Urinary bladder (tissue), 4 donors: ENCODE measurements around the gene ARPP19. TPM values are rescaled to one million over a fixed set of nuclear protein-coding genes. Genes with fewer than 3 reads are reported as not detected.
A peak's percentile ranks its signal among the peaks of the same experiment; 100 is the strongest.

Source experiments
- DNase-seq: peaks from one replicate; pipeline ENCODE4 v3.0.0-alpha.2; 2015; ENCODE audit errors: extremely low spot score
- H3K27ac ChIP-seq: one replicate; pipeline ENCODE4 v1.5.1; 2013; ENCODE audit warnings: low read depth, mild to moderate bottlenecking, moderate library complexity
- H3K36me3 ChIP-seq: one replicate; pipeline ENCODE4 v1.6.1; 2013; ENCODE audit warnings: mild to moderate bottlenecking, moderate library complexity; ENCODE audit not compliant: insufficient read depth
- H3K4me1 ChIP-seq: one replicate; pipeline ENCODE4 v1.6.1; 2013; ENCODE audit warnings: mild to moderate bottlenecking, moderate library complexity; ENCODE audit not compliant: insufficient read depth
- H3K4me3 ChIP-seq: one replicate; pipeline ENCODE4 v1.5.1; 2013; ENCODE audit warnings: low read depth, low read length
- WGBS: extraction: QIAGEN DNeasy Blood & Tissue Kit; methylation state at CpG from one replicate; pipeline ENCODE4 v1.1.7; 2013; 5-methylcytosine and 5-hydroxymethylcytosine counted together
- polyA plus RNA-seq: library from polyadenylated mRNA; stranded (reverse); fragments of 200-250 nt; gene quantifications from one replicate; pipeline ENCODE4 v1.2.3, GENCODE V29; 2013
- total RNA-seq: library from RNA; depleted of rRNA; stranded (reverse); fragments of >200 nt; gene quantifications from one replicate; pipeline ENCODE4 v1.2.3, GENCODE V29; 2014
- donor health status: healthy with polysubstance abuse.
- donor health status: healthy.

Gene ARPP19
- total and polyA plus RNA-seq, 2 donors, result 66.9 to 170 TPM

DNA sequence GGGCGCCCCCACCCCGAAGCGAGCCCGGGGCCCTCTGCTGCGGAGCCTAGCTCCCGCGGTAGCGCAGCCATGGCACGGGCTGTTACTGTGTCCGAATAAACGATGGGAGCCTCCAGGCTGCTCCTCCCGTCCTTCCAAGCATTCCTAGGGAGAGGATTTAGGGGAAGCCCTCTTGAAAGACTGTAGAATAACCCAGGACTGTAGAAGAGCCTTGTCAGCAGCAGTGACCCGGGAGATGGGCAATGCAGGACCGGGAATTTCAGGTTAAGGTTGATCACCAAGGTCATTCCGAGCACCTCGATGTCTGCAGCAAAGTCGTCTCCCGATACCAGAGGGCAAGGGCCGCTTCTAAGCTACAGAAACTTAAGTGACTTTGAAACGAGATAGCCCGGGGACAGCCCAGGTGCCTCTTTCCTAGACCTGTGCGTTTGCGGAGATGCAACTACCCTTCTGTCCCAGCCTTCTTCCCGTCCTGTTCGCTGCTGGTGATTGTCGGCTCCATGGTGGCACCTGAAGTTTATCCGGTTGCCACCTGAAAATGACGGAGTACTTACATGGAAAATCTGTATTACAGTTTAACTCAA lies 39.4 kb downstream of the ARPP19 start:
- DNase-seq, result no peak
- no peaks in the 10 kb centered on the region for H3K4me1 ChIP-seq
- peak overlapping the region; percentile 73 for H3K27ac ChIP-seq
- H3K36me3 ChIP-seq, result no peaks in the 10 kb centered on the region
- WGBS, result 4% methylated on average over 28 of the region's 28 CpGs
- peak overlapping the region; percentile 63 for H3K4me3 ChIP-seq

DNA sequence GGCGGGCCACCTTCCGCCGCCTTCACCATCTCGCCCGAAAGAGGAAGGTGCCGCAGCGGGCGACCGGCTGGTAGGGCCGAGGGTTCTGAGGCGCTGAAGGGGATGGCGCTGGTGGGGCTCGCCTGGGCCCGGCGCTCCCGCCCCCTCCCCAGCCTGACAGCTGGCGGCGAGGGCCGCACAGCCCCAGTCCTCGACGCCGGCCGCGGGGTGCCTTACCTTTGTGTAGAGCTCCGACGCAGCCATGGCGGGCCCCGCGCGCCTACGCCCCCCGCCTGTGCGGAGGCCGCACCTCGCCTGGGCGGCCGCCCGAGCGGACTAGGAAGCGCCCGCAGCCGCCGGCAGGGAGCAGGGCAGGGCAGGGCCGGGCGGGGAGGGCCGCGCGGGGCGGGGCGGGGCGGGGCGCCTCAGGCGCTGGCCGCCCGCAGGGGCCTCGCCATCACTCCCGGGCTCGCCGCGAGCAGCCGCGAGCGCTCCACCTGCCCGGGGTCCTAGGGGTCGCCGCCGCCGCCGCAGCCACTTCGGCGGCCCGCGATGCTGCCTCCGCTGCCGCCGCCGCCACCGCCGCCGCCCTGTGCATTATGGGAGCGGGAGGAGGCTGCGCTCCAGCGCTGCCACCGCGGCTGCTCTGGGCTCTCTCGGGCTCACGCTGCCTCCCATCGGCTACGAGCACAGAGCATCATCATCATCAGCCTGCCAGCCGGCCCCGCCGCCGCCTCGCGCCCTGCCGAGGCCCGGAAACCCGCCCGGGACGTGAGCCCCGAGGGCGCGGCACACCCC lies 40.1 kb downstream of the ARPP19 start, which contains the start of gene MYO5A:
TSS of gene MYO5A (minus strand) at position 317 of the 777 bp plus-strand sequence. CDS start at position 243, 74 bp downstream.
- H3K27ac ChIP-seq, result peak within 1 kb of the TSS; percentile 73
- WGBS, result under 1% methylated on average over 102 of the region's 103 CpGs
- peak within 1 kb of the TSS; percentile 63 for H3K4me3 ChIP-seq
- H3K4me1 ChIP-seq, result no peaks in the 10 kb centered on the region
- H3K36me3 ChIP-seq, result no peaks in the 10 kb centered on the region
- no peak for DNase-seq

DNA sequence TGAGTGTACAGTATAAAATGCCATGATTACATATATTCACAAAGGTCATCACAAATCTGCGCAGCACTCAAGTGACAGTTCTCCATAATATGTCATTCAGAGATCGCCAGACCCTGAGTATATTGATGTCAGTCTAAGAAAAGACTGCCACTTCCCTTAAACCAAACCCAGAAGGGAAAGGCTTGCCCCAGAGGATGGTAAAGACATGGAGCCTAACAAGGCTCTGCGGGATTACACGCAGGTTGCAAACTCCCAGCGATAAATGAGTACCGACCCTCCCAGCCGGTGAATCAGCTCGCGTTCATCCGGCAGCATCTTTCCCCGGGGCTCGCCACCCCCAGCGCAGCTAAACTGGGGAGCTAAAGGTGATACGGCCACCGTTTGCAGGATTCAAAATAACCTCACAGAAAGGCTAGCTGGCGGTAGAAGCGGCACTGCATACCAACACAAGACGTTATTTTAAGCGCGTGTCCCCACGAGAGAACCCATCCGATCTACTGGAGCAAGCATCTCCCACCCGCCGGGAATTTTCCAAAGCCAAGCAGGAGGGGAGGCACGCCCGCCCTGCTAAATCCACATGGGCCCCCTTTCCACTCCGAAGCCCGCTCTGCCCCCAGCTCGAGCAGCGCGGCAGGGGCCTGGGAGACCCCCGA lies 40.8 kb downstream of the ARPP19 start:
- Histone ChIP-seq H3K27ac (peak overlapping the region; percentile 59), H3K36me3 (no peaks in the 10 kb centered on the region), H3K4me3 (peak overlapping the region; percentile 63), H3K4me1 (no peaks in the 10 kb centered on the region)
- DNase-seq, result no peak
- 6% methylated on average over 32 of the region's 32 CpGs for WGBS

DNA sequence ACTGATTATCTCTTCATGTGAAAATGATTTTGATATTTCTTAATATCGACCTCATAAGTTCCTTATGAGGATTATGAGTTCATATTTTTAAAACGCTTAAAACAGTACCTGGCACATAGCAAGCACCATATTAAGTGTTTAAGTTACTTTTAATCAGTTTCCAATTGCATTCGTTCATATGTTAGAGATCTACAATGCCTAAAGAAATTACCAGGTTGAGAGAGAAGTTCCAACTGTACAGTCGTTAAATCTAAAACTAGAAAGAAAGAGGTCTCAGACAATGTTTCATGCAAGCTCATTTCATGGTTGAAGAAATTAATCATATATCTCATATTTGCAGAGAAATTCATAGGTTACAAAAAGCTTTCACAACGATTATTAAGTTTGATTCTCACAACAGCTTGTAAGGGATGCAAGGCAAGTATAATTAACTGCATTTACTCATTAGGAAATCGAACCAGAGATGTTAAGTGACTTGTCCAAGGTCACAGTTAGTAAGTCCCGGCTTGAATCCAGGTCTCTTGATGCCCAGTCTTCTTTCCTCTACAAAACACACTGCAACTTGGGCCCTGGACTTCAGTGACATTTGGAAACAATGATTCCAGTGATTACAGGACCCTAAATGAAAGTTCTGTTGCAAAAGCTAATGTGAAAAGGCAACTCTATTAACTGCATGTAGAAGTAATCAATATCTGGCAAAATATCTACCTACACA lies 41.5 kb downstream of the ARPP19 start:
- Histone ChIP-seq H3K4me1 (no peaks in the 10 kb centered on the region), H3K4me3 (no peak overlapping the region), H3K27ac (no peak overlapping the region), H3K36me3 (no peaks in the 10 kb centered on the region)
- DNase-seq, result no peak
- WGBS, result 85% methylated on average over 7 of the region's 7 CpGs

DNA sequence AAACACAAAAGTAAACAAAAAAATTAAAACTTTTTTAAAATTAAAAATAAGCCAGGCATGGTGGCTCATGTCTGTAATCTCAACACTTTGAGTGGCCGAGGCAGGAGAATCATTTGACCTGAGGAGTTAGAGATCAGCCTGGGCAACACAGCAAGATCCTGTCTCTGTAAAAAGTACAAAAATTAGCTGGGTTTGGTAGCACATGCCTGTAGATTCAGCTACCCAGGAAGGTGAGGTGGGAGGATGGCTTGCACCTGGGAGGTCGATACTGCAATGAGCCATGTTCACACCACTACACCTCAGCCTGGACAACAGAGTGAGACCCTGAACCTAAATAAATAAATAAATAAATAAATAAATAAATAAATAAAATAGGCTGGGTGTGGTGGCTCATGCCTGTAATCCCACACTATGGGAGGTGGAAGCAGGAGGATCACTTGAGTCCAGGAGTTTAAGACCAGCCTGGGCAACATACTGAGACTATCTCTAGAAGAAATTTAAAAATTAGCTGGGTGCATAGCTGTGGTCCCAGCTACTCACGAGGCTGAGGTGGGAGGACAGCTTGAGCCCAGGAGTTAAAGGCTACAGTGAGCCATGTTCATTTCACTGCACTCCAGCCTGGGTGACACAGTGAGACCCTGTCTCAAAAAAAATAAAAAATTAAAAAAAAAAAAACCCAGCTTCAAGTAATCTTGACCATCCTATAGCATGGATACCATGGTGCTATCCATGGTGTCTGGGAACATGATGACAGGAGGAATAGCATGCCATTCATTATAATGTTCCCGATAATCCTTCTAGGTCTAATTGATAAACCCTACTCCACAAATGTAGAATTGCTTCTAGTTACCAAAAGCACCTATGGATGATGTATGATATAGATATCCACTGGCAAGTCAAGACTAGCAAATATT lies 44.4 kb downstream of the ARPP19 start:
- WGBS, result 96% methylated on average over 4 of the region's 4 CpGs

DNA sequence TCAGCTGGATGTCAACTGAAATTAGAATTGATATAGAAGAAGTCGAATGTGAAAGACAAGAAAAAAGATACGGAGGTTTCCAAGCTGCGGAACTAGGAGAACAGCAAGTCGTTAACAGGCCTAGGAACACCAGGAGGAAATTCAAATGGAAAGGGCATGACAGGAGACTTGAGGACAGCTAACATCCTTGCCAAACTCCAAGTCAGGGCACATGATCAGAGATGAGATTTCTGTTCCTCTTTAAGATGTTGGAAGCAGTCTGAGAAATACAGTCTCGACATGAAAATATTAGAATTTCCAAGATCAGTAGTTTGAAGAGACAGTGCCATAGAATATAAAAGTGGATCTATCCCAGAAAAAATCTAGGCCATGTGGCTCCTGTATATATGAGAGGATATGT lies 45.2 kb downstream of the ARPP19 start:
- Histone ChIP-seq H3K4me3 (no peak overlapping the region), H3K4me1 (no peaks in the 10 kb centered on the region), H3K27ac (no peak overlapping the region), H3K36me3 (no peaks in the 10 kb centered on the region)
- 55% methylated on average over 5 of the region's 5 CpGs for WGBS
- no peak for DNase-seq

More for the DNA sequence above, 44.4 kb downstream of the ARPP19 start:
- H3K27ac ChIP-seq, result no peak overlapping the region
- no peak overlapping the region for H3K4me3 ChIP-seq
- DNase-seq, result no peak
- H3K36me3 ChIP-seq, result no peaks in the 10 kb centered on the region
- H3K4me1 ChIP-seq, result no peaks in the 10 kb centered on the region

DNA sequence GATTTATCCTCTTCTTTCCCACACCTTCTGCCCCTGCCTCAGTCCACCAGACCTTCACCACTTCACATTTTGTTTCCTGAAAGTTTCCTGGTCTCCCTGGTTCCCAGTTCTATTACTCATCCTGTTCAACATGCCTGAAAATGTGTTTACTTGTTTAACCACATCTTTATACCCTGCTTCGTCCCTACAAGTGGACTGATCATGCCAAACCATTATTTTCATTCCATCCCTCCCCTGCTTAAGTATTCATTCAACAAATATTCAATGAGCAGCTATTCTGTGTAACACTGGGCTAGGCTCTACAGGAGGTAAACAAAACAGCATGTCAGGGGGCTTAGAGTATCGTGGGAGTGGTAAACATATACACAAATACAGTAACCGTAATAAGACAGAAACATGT lies 45.6 kb downstream of the ARPP19 start:
- H3K36me3 ChIP-seq, result no peaks in the 10 kb centered on the region
- no peaks in the 10 kb centered on the region for H3K4me1 ChIP-seq
- WGBS, result 48% methylated on average over 3 of the region's 3 CpGs
- no peak for DNase-seq
- H3K27ac ChIP-seq, result no peak overlapping the region
- no peak overlapping the region for H3K4me3 ChIP-seq

DNA sequence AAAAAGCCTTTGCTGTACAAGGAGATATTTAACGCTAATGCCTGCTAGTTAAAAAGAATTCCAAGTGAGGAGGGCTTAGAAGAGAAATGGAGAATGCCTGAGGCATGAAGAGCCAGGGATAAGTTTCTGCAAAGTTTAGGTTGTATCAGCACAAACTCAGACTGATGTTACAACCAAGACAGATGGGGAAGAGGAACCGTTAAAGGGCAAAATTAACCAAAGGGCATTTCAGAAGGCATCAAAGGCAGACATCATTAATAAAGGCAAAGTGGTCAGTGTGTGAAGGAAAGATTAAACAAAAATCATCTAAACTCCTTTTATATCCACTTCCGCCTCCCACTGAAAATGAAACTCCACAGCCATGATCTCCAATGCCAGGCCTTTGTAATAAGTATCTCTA lies 47.1 kb downstream of the ARPP19 start:
- WGBS, result 93% methylated on average over 3 of the region's 3 CpGs
- no peak overlapping the region for H3K27ac ChIP-seq
- DNase-seq, result no peak
- H3K4me3 ChIP-seq, result no peak overlapping the region
- H3K36me3 ChIP-seq, result no peaks in the 10 kb centered on the region
- no peaks in the 10 kb centered on the region for H3K4me1 ChIP-seq

DNA sequence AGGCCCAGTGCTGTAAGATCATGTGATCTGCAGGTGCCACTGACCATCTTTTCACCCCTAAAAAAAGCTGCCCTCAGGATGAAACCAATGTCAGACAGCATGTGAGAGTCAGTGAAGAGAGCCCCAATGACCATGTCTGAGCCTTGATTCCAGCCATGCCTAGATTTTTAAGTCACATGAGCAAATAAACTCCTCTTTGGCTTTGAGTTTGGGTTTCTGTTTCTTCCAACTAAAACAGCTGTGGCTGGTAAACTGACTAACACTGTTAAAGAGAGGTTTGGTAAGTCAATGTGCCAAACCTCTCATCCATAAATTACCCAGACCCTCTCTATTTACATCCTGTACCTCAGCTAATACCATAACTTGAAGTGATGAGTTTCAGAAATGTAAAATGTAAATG lies 48.4 kb downstream of the ARPP19 start:
- no peak for DNase-seq
- no peaks in the 10 kb centered on the region for H3K36me3 ChIP-seq
- no peak overlapping the region for H3K27ac ChIP-seq
- H3K4me3 ChIP-seq, result no peak overlapping the region
- H3K4me1 ChIP-seq, result no peaks in the 10 kb centered on the region

DNA sequence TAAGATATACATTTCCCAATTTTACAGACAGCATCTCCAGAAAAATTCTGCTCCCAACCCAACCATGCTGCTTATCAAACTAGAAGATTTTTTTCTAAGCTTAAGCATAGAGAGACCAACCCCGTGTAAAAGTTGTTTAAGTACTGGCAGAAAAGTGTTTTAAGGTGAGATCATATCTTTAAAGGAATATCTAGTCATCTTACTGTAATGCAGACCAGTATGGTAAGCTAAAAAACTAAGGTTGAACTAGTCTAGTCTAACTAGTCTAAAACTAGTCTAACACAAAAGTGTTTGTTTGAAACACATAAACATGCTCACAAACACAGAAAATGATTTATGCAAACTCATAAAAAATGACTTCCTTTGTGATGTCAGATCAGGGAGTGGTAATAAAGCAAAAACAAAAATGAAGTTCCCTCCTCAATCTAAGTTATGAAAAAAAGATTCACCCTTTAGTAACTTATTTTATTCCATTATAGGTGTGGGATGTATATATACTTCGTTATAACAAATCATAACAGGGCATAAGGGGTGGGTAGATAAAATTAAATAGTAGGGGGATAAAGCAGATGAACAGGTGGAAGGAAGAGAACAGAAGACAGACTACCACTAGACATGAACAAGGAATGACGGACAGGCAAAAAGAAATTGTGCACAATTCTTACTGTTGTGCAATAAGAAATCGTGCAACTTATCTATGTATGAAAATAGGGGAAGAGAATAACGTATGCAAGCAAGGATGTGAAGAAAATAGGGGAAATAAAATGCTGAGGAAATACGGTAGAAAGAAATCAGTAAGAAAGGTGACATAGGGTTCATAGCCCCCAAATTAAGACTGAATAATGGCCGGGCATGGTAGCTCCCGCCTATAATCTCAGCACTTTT lies 50.1 kb downstream of the ARPP19 start:
- 75% methylated on average over 8 of the region's 8 CpGs for WGBS
- no peak for DNase-seq
- H3K4me1 ChIP-seq, result no peaks in the 10 kb centered on the region

DNA sequence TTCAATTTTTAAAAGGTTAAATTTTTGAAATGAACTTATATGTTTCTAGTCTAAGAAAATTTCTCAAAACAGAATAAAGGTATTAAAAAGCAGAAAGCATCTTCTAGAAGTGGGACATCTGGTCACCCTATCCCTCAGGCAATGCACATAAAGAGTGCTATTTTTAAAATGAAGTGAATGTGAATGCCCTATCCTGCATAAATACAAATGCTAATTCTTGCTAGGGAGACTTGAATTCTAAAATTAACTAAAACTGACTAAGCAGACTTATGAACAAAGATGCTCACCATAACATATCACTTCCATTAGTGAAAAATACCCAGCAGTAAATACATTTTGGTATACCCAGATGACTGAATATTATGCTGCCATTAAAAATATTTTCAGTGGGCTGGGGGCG lies 51.8 kb downstream of the ARPP19 start:
- no peaks in the 10 kb centered on the region for H3K4me1 ChIP-seq
- H3K27ac ChIP-seq, result no peak overlapping the region
- H3K36me3 ChIP-seq, result no peaks in the 10 kb centered on the region
- no peak for DNase-seq
- H3K4me3 ChIP-seq, result no peak overlapping the region
- 96% methylated on average over 1 of the region's 1 CpG for WGBS

More for the DNA sequence above, 50.1 kb downstream of the ARPP19 start:
- H3K36me3 ChIP-seq, result no peaks in the 10 kb centered on the region
- no peak overlapping the region for H3K4me3 ChIP-seq
- no peak overlapping the region for H3K27ac ChIP-seq

DNA sequence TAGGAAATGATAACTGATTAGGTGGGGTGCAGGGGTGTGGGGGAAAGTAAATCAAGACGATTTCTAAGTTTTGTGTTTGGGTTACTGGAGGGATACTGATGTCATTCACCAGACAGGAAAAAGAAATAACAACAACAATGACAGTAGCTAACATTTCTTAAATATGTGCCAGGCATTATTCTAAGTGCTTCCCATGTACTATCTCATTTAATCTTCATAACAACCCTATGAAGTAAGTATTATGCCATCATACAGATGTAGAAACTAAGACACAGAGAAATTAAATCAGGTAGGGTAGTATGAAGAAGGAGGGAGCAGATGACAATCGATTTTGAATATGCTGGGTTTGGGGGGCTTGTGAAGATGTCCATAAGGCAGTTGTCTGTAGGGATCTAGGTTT lies 53.5 kb downstream of the ARPP19 start:
- no peak for DNase-seq
- 82% methylated on average over 2 of the region's 2 CpGs for WGBS
- H3K4me3 ChIP-seq, result no peak overlapping the region
- H3K27ac ChIP-seq, result no peak overlapping the region
- no peaks in the 10 kb centered on the region for H3K36me3 ChIP-seq
- H3K4me1 ChIP-seq, result peaks cover 2% of the 10 kb centered on the region
